HEK293T (cell line): ENCODE results near the gene TTC7B.

ENCODE experiments used
- ARNT ChIP-seq: fragments of 450-650 bp; IDR thresholded peaks from 2 replicates; pipeline ENCODE4 v1.6.1; 2017; ENCODE audit warnings: mild to moderate bottlenecking
- BHLHE40 ChIP-seq: fragments of 450-650 bp; IDR thresholded peaks from 2 replicates; pipeline ENCODE4 v1.6.1; 2016; ENCODE audit warnings: mild to moderate bottlenecking, moderate library complexity, borderline replicate concordance
- CTBP1 ChIP-seq: fragments of 450-650 bp; IDR thresholded peaks from 2 replicates; pipeline ENCODE4 v1.6.1; 2016; ENCODE audit warnings: borderline replicate concordance
- ELF4 ChIP-seq: fragments of 450-650 bp; IDR thresholded peaks from 2 replicates; pipeline ENCODE4 v1.6.1; 2017; ENCODE audit warnings: antibody characterized with exemption
- FOXA1 ChIP-seq: fragments of 450-650 bp; IDR thresholded peaks from 2 replicates; pipeline ENCODE4 v1.6.1; 2016; ENCODE audit warnings: mild to moderate bottlenecking
- FOXK2 ChIP-seq: fragments of 450-650 bp; IDR thresholded peaks from 2 replicates; pipeline ENCODE4 v1.6.1; 2016; ENCODE audit warnings: mild to moderate bottlenecking
- FOXM1 ChIP-seq: fragments of 450-650 bp; IDR thresholded peaks from 2 replicates; pipeline ENCODE4 v1.6.1; 2017; ENCODE audit warnings: mild to moderate bottlenecking, borderline replicate concordance
- L3MBTL2 ChIP-seq: fragments of 450-650 bp; conservative IDR thresholded peaks from 2 replicates; pipeline ENCODE4 v1.6.1; 2016; ENCODE audit warnings: mild to moderate bottlenecking
- SUZ12 ChIP-seq: fragments of 450-650 bp; IDR thresholded peaks from 2 replicates; pipeline ENCODE4 v1.6.1; 2016; ENCODE audit warnings: mild to moderate bottlenecking
- TARDBP ChIP-seq: fragments of 450-650 bp; IDR thresholded peaks from 2 replicates; pipeline ENCODE4 v1.6.1; 2016
- ZNF384 ChIP-seq: fragments of 450-650 bp; IDR thresholded peaks from 2 replicates; pipeline ENCODE4 v1.6.1; 2016

DNA sequence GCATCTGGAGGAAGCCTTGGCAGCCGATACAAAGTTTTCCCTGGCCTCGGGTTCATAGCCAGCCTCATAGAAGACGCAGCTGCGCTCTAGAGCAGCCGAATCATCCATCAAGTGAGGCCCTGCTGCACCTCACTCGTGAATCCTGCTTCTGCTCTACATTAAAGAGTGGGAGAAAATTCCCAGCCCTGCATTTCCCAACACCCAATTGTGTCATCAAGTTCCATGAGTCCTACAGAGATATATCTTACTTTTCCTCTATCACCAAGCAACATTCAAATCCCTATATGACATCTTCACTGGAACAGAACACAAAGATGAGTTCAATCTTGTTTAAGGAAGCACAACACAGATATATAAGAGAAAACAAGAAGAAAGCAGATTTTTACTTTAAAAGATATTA lies 139.3 kb downstream of the TTC7B start:
- TF ChIP-seq FOXA1 (no peak), BHLHE40 (no peak), SUZ12 (no peak), ELF4 (no peak), FOXK2 (no peak), FOXM1 (no peak), ZNF384 (no peak), L3MBTL2 (no peak), ARNT (no peak), CTBP1 (no peak), TARDBP (no peak)
